ENCODE measurements around the gene ZSCAN4. TPM values are rescaled to one million over a fixed set of nuclear protein-coding genes. Genes with fewer than 3 reads are reported as not detected.

The ZSCAN4 gene
- total RNA-seq (2022; extraction: Qiagen RNA extraction; ENCODE audit: low read depth): not detected in 5 replicates

GRCh38 chr19:57668635-57669034 lies at the start of gene ZSCAN4:
Gene ZSCAN4 (plus strand): TSS chr19:57668935. CDS start chr19:57676146, 7,211 bp downstream.

GRCh38 chr19:57632987-57633831 lies 35.5 kb upstream of the ZSCAN4 start, which contains the start of gene ZNF211:
Gene ZNF211 (plus strand): TSS chr19:57633168. CDS start chr19:57633347, 179 bp downstream.

GRCh38 chr19:57708641-57709361 lies 40.1 kb downstream of the ZSCAN4 start, which contains the start of gene ZNF154:
Gene ZNF154 (minus strand): TSS chr19:57709204. CDS start chr19:57708971, 233 bp downstream.

Other genes with a start within 250 kb of the ZSCAN4 start
- 14.7 to 17.6 TPM (median 16.6 TPM) in 5 replicates for gene ZNF749, start 233.6 kb upstream of the ZSCAN4 start, total RNA-seq (2022; extraction: Qiagen RNA extraction; ENCODE audit: low read depth)
- gene VN1R1, start 211.8 kb upstream of the ZSCAN4 start, total RNA-seq (2022; extraction: Qiagen RNA extraction; ENCODE audit: low read depth): 0.02 to 0.09 TPM (median 0.07 TPM) in 3 of 5 replicates, not detected in the others
- 1.1 to 1.7 TPM (median 1.5 TPM) in 5 replicates for gene ZNF772, start 191.4 kb upstream of the ZSCAN4 start, total RNA-seq (2022; extraction: Qiagen RNA extraction; ENCODE audit: low read depth)
- gene ZNF419, start 181.2 kb upstream of the ZSCAN4 start, total RNA-seq (2022; extraction: Qiagen RNA extraction; ENCODE audit: low read depth): 5.7 to 9.0 TPM (median 7.0 TPM) in 5 replicates
- 3.2 to 6.0 TPM (median 5.4 TPM) in 5 replicates for gene ZNF773, start 169.0 kb upstream of the ZSCAN4 start, total RNA-seq (2022; extraction: Qiagen RNA extraction; ENCODE audit: low read depth)
- 1.6 to 2.2 TPM (median 1.7 TPM) in 5 replicates for gene ZNF549, start 141.6 kb upstream of the ZSCAN4 start, total RNA-seq (2022; extraction: Qiagen RNA extraction; ENCODE audit: low read depth)
- 2.8 to 4.3 TPM (median 3.7 TPM) in 5 replicates for gene ZNF550, start 109.1 kb upstream of the ZSCAN4 start, total RNA-seq (2022; extraction: Qiagen RNA extraction; ENCODE audit: low read depth)
- 3.4 to 5.0 TPM (median 4.3 TPM) in 5 replicates for gene ZNF416, start 90.0 kb upstream of the ZSCAN4 start, total RNA-seq (2022; extraction: Qiagen RNA extraction; ENCODE audit: low read depth)
- gene ZIK1, start 84.8 kb upstream of the ZSCAN4 start, total RNA-seq (2022; extraction: Qiagen RNA extraction; ENCODE audit: low read depth): not detected in 5 replicates
- 3.0 to 5.5 TPM (median 4.9 TPM) in 5 replicates for gene ZNF530, start 69.0 kb upstream of the ZSCAN4 start, total RNA-seq (2022; extraction: Qiagen RNA extraction; ENCODE audit: low read depth)
- 7.1 to 9.5 TPM (median 8.0 TPM) in 5 replicates for gene ZNF134, start 54.7 kb upstream of the ZSCAN4 start, total RNA-seq (2022; extraction: Qiagen RNA extraction; ENCODE audit: low read depth)
- 4.7 to 7.1 TPM (median 6.6 TPM) in 5 replicates for gene ZNF211, start 35.8 kb upstream of the ZSCAN4 start, total RNA-seq (2022; extraction: Qiagen RNA extraction; ENCODE audit: low read depth)
- gene ZNF551, start 13.0 kb downstream of the ZSCAN4 start, total RNA-seq (2022; extraction: Qiagen RNA extraction; ENCODE audit: low read depth): 4.3 to 5.9 TPM (median 5.6 TPM) in 5 replicates
- not detected in 5 replicates for gene ZNF154, start 40.3 kb downstream of the ZSCAN4 start, total RNA-seq (2022; extraction: Qiagen RNA extraction; ENCODE audit: low read depth)
- 0.75 to 0.99 TPM (median 0.80 TPM) in 5 replicates for gene ZNF671, start 58.7 kb downstream of the ZSCAN4 start, total RNA-seq (2022; extraction: Qiagen RNA extraction; ENCODE audit: low read depth)
- gene ZNF776, start 77.9 kb downstream of the ZSCAN4 start, total RNA-seq (2022; extraction: Qiagen RNA extraction; ENCODE audit: low read depth): 5.4 to 6.3 TPM (median 5.7 TPM) in 5 replicates
- gene ZNF586, start 100.7 kb downstream of the ZSCAN4 start, total RNA-seq (2022; extraction: Qiagen RNA extraction; ENCODE audit: low read depth): 5.8 to 7.7 TPM (median 6.4 TPM) in 5 replicates
- gene ZNF552, start 146.0 kb downstream of the ZSCAN4 start, total RNA-seq (2022; extraction: Qiagen RNA extraction; ENCODE audit: low read depth): 4.5 to 6.2 TPM (median 4.9 TPM) in 5 replicates
- 6.7 to 11.5 TPM (median 8.0 TPM) in 5 replicates for gene ZNF587B, start 161.4 kb downstream of the ZSCAN4 start, total RNA-seq (2022; extraction: Qiagen RNA extraction; ENCODE audit: low read depth)
- 5.0 to 7.4 TPM (median 6.5 TPM) in 5 replicates for gene ZNF587, start 180.9 kb downstream of the ZSCAN4 start, total RNA-seq (2022; extraction: Qiagen RNA extraction; ENCODE audit: low read depth)
- 1.7 to 3.7 TPM (median 2.5 TPM) in 5 replicates for gene ZNF814, start 220.1 kb downstream of the ZSCAN4 start, total RNA-seq (2022; extraction: Qiagen RNA extraction; ENCODE audit: low read depth)
- 3.6 to 4.3 TPM (median 4.2 TPM) in 5 replicates for gene ZNF417, start 247.7 kb downstream of the ZSCAN4 start, total RNA-seq (2022; extraction: Qiagen RNA extraction; ENCODE audit: low read depth)

Data from A549 treated with CpdA at 1 μM for 4 hours (cell line).